GM21423 (cell line): ENCODE data around the gene PYGO1.
"Not testable (repeated sequence)": the region's sequence is repeated elsewhere in the genome, so short reads cannot be mapped to it uniquely, and the experiment has no call there.

ENCODE experiments used
- ATAC-seq: cut with Tn5 transposase; IDR thresholded peaks from one replicate; pipeline ENCODE4 v1.9.1; 2021; ENCODE audit warnings: mild to moderate bottlenecking, moderate library complexity; ENCODE audit not compliant: unreplicated experiment

PYGO1 gene

DNA sequence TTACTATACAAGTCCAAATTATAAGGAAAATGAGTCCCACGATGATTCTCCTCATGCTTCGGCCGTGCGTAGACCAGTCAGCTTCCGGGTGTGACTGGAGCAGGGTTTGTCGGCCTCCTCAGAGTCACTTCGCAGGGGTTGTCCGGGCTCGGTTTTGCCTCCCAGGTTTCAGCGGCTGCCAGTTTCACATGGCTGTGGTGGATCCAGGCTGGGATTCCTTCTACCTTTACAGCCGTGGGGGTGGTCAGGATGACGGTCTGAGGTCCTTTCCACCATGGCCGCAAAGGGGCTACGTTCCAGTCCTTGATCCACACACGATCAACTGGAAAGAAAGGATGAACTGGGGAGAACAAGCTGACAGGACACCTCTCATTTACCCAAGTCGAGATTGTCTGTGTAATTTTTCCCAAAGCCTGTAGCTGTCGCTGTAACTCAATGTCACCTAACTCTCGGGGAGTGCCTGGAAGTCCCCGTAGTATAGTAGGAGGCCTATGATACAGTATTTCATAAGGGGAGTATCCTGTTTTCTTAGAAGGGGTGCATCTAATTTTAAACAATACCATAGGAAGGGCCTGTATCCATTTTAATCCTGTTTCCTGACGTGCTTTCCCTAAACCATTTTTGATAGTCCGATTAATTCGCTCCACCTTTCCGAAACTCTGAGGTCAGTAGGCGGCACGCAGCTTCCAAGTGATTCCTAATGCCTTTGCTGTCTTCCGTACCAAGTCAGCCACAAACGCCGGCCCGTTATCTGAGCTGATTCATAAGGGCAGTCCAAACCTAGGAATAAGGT is 74.3 kb downstream of the PYGO1 start:
- ATAC-seq, result not testable (repeated sequence)

DNA sequence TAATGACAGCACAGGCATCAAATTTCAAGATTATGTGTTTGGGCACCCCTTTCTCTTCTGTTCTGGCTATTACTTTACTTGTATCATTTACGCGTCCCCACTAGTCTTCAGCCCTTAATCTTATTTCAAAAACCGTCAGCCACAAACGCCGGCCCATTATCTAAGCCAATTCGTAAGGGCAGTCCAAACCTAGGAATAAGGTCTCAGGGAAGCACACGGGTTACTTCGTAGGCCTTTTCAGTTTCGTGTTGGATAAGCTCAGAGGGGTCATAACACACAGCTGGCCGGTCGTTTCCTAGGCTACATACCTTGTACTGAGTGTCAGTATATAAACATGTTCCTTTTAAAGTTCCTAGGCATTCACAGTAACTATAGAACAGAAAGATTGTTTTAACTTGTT is 75.0 kb downstream of the PYGO1 start:
- ATAC-seq, result no peak

DNA sequence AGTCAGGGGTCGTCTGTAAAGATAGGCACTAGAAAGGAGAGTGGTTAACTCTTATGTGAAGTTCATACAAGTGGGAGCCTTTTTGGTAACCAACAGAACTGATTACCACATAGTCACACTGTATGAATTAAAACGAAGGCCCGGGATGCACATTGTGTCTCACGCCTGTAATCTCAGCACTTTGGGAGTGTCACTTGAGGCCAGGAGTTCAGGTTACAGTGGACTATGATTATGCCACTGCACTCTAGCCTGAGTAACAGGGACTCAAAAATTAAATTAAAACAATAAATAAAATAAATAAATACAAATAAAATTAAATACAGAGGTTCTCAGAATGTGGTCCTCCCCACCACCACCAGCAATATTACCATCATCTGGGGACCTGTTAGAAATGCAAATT is 80.6 kb downstream of the PYGO1 start:
- ATAC-seq, result no peak

DNA sequence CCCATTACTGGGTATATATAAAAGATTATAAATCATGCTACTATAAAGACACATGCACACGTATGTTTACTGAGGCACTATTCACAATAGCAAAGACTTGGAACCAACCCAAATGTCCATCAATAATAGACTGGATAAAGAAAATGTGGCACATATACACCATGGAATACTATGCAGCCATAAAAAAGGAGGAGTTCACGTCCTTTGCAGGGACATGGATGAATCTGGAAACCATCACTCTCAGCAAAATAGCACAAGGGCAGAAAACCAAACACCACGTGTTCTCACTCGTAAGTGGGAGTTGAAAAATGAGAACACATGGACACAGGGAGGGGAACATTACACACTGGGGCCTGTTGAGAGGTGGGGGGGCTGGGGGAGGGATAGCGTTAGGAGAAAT is 82.7 kb downstream of the PYGO1 start:
- not testable (repeated sequence) for ATAC-seq

DNA sequence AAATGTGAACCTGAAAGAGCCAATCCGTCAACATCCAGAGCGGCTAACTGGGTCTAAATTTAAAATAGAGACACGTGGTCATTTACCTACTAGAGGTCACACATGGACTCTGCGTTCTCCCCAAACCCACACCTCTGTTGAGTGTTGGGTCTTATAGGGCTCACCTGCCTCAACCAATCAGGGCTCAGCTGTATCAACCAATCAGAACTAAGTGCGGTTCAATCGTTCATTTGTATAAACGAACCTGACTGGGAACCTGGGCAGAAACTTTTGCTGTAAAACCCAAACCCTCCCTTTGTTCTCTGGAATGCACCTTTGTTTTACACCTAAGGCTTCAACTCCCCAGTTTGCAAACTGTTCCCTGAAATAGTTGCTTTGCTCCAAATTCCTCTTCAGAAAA is 89.0 kb downstream of the PYGO1 start:
- no peak for ATAC-seq

DNA sequence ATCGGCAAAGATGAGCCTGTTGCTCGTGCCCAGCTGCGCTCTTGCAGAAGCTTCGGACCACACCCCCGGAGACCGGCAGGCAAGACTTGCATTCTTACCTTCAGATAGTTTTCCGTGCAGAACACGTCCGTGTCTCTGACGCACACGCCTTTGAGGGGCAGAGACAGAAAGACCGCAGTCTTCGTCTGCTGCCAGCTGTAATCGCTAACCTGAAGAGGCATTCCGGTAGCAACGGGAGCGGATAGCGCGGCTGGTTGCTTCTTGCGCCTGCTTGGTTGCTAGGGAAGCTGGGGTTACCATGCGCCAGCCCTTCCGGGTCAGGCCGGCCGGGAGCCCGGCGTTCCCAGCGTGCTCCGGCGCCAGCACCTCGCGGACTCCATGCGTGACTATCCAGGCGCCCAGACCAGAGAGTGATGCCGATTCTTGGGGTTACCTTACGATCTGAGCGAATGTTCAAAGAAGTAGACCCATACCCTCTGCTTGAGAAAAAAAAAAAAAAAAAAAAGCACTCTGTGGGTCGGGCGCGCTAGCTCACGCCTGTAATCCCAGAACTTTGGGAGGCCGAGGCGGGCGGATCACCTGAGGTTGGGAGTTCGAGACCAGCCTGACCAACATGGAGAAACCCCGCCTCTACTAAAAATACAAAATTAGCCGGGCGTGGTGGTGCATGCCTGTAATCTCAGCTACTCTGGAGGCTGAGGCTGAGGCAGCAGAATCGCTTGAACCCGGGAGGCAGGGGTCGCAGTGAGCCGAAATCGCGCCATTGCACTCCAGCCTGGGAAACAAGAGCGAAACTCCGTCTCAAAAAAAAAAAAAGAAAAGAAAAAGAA is 89.8 kb downstream of the PYGO1 start:
- ATAC-seq, result peak; percentile 100

DNA sequence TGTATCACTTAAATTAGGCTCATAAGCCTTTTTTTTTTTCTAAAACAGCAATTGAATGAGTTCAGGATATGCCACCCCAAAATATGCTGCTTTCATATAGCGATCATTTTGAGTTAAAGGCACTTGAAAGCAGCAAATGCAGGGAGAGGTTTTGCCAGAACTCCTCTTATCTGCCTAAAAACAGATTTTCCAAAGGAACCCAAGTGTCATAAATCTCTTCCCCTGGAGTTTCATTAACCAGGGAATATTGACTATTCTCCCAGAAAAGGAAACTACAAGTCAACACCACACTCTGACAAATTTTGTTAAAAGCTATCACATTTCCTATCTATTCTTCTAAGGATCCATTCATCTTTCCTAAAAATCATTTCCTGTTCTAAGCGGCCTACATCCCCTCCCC is 91.4 kb downstream of the PYGO1 start:
- ATAC-seq, result no peak

DNA sequence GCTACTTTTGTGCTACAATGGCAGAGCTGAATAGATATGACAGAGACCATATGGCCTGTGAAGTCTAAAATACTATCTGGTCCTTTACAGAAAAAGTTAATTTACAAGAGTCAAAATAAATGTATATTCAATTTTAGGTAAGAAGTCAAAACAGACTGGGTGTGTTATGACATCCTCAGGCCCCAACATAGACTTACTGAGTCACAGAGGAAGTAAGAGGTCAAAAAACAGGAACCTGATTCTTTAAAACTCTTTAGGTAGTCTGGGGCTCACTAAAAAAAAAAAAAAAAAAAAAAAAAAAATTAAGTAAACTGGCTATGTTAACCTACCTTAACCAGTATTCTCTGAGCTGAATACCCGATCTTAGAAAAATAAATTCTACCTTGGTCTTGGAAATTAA is 93.2 kb downstream of the PYGO1 start:
- ATAC-seq, result no peak

DNA sequence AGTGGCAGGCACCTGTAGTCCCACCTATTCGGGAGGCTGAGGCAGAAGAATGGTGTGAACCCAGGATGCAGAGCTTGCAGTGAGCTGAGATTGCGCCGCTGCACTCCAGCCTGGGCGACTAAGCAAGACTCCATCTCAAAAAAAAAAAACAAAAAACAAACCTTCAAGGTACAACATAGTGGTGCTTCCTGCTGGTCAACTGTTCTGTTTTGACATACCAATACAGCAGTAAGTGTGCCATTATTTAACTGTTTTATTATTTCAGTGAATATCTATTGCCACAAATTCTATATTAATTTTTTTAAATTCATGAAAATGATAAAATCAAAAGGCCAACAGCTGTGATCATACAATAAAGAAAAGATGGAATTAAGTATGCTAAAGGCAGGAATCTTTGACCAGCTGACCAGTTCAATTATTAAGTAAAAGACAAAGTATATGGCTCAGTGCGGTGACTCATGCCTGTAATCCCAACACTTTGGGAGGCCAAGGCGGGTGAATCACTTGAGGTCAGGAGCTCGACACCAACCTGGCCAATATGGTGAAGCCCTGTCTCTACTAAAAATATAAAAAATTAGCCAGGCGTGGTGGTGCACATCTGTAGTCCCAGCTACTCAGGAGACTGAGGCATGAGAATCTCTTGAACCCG is 99.1 kb downstream of the PYGO1 start:
- ATAC-seq, result not testable (repeated sequence)
